SK-N-SH treated with all-trans-retinoic acid at 6 μM for 48 hours (cell line): ENCODE measurements around the gene RASGRP3.

Source experiments
- ISL1 ChIP-seq: fragments of 250-450 bp; sonication (Bioruptor Pico); IDR thresholded peaks from 2 replicates; pipeline ENCODE4 v2.1.2; 2022; ENCODE audit warnings: mild to moderate bottlenecking, moderate library complexity
- ZFP30 ChIP-seq: fragments of 450-650 bp; formaldehyde crosslinking; IDR thresholded peaks from 2 replicates; pipeline ENCODE4 v1.5.0; 2022; ENCODE audit warnings: mild to moderate bottlenecking, moderate library complexity

- no peak for TF ChIP-seq ISL1
- no peak for TF ChIP-seq ZFP30 (CRISPR knock-in tag)
Measured at GRCh38 chr2:33478968-33479731, 2.7 kb downstream of the RASGRP3 start.
